Measurements from ENCODE around the gene EFNA5.
"Not testable (repeated sequence)": the region's sequence is repeated elsewhere in the genome, so short reads cannot be mapped to it uniquely, and the experiment has no call there.

EFNA5 gene

GRCh38 chr5:107501965-107502675 lies 168.6 kb downstream of the EFNA5 start:
- no peak for DNase-seq (ENCODE audit: low read depth, low spot score)
- Histone ChIP-seq H3K27me3 (ENCODE audit: insufficient read depth, insufficient read length) (no peaks in the 10 kb centered on the region), H3K4me1 (ENCODE audit: insufficient read depth, insufficient read length) (peaks cover 2% of the 10 kb centered on the region), H3K36me3 (ENCODE audit: insufficient read depth, insufficient read length, low read length) (no peaks in the 10 kb centered on the region), H3K4me3 (ENCODE audit: insufficient read length, low read depth) (no peak overlapping the region), H3K9me3 (ENCODE audit: insufficient read depth, low read length) (no peaks in the 10 kb centered on the region), H3K9ac (ENCODE audit: insufficient read length, low read depth) (no peak overlapping the region)
- TF ChIP-seq ZNF274 (IDR thresholded peaks at IDR 0.05; ENCODE audit: low read depth, low read length), result no peak
- no peak for TF ChIP-seq YY1 (IDR thresholded peaks at IDR 0.05; ENCODE audit: insufficient read depth, insufficient read length)
- no peak for TF ChIP-seq SUZ12 (IDR thresholded peaks at IDR 0.05; ENCODE audit: extremely low read depth, insufficient read depth, insufficient read length)

GRCh38 chr5:107500840-107501239 lies 169.9 kb downstream of the EFNA5 start:
- H3K27me3 ChIP-seq (ENCODE audit: insufficient read depth, insufficient read length), result no peaks in the 10 kb centered on the region
- no peak overlapping the region for H3K9ac ChIP-seq (ENCODE audit: insufficient read length, low read depth)
- no peaks in the 10 kb centered on the region for H3K9me3 ChIP-seq (ENCODE audit: insufficient read depth, low read length)
- DNase-seq (ENCODE audit: low read depth, low spot score), result no peak
- TF ChIP-seq YY1 (IDR thresholded peaks at IDR 0.05; ENCODE audit: insufficient read depth, insufficient read length) (no peak), ZNF274 (IDR thresholded peaks at IDR 0.05; ENCODE audit: low read depth, low read length) (no peak), SUZ12 (IDR thresholded peaks at IDR 0.05; ENCODE audit: extremely low read depth, insufficient read depth, insufficient read length) (no peak)
- H3K4me3 ChIP-seq (ENCODE audit: insufficient read length, low read depth), result no peak overlapping the region
- H3K4me1 ChIP-seq (ENCODE audit: insufficient read depth, insufficient read length), result peaks cover 2% of the 10 kb centered on the region
- no peaks in the 10 kb centered on the region for H3K36me3 ChIP-seq (ENCODE audit: insufficient read depth, insufficient read length, low read length)

GRCh38 chr5:107500347-107500746 lies 170.4 kb downstream of the EFNA5 start:
- Histone ChIP-seq H3K9me3 (ENCODE audit: insufficient read depth, low read length) (no peaks in the 10 kb centered on the region), H3K4me3 (ENCODE audit: insufficient read length, low read depth) (no peak overlapping the region), H3K36me3 (ENCODE audit: insufficient read depth, insufficient read length, low read length) (no peaks in the 10 kb centered on the region), H3K9ac (ENCODE audit: insufficient read length, low read depth) (no peak overlapping the region), H3K4me1 (ENCODE audit: insufficient read depth, insufficient read length) (peaks cover 2% of the 10 kb centered on the region), H3K27me3 (ENCODE audit: insufficient read depth, insufficient read length) (no peaks in the 10 kb centered on the region)
- TF ChIP-seq YY1 (IDR thresholded peaks at IDR 0.05; ENCODE audit: insufficient read depth, insufficient read length) (no peak), ZNF274 (IDR thresholded peaks at IDR 0.05; ENCODE audit: low read depth, low read length) (no peak), SUZ12 (IDR thresholded peaks at IDR 0.05; ENCODE audit: extremely low read depth, insufficient read depth, insufficient read length) (no peak)
- DNase-seq (ENCODE audit: low read depth, low spot score), result no peak

GRCh38 chr5:107499776-107500175 lies 171.0 kb downstream of the EFNA5 start:
- no peak for TF ChIP-seq SUZ12 (IDR thresholded peaks at IDR 0.05; ENCODE audit: extremely low read depth, insufficient read depth, insufficient read length)
- TF ChIP-seq YY1 (IDR thresholded peaks at IDR 0.05; ENCODE audit: insufficient read depth, insufficient read length), result no peak
- no peak for TF ChIP-seq ZNF274 (IDR thresholded peaks at IDR 0.05; ENCODE audit: low read depth, low read length)
- H3K9ac ChIP-seq (ENCODE audit: insufficient read length, low read depth), result no peak overlapping the region
- H3K36me3 ChIP-seq (ENCODE audit: insufficient read depth, insufficient read length, low read length), result no peaks in the 10 kb centered on the region
- no peaks in the 10 kb centered on the region for H3K27me3 ChIP-seq (ENCODE audit: insufficient read depth, insufficient read length)
- H3K9me3 ChIP-seq (ENCODE audit: insufficient read depth, low read length), result no peaks in the 10 kb centered on the region
- DNase-seq (ENCODE audit: low read depth, low spot score), result no peak
- no peak overlapping the region for H3K4me3 ChIP-seq (ENCODE audit: insufficient read length, low read depth)
- H3K4me1 ChIP-seq (ENCODE audit: insufficient read depth, insufficient read length), result peaks cover 2% of the 10 kb centered on the region

GRCh38 chr5:107499237-107499636 lies 171.5 kb downstream of the EFNA5 start:
- no peak for TF ChIP-seq SUZ12 (IDR thresholded peaks at IDR 0.05; ENCODE audit: extremely low read depth, insufficient read depth, insufficient read length)
- no peak for TF ChIP-seq ZNF274 (IDR thresholded peaks at IDR 0.05; ENCODE audit: low read depth, low read length)
- TF ChIP-seq YY1 (IDR thresholded peaks at IDR 0.05; ENCODE audit: insufficient read depth, insufficient read length), result no peak
- Histone ChIP-seq H3K9me3 (ENCODE audit: insufficient read depth, low read length) (no peaks in the 10 kb centered on the region), H3K4me1 (ENCODE audit: insufficient read depth, insufficient read length) (peaks cover 2% of the 10 kb centered on the region), H3K27me3 (ENCODE audit: insufficient read depth, insufficient read length) (no peaks in the 10 kb centered on the region), H3K36me3 (ENCODE audit: insufficient read depth, insufficient read length, low read length) (no peaks in the 10 kb centered on the region), H3K4me3 (ENCODE audit: insufficient read length, low read depth) (no peak overlapping the region), H3K9ac (ENCODE audit: insufficient read length, low read depth) (no peak overlapping the region)
- DNase-seq (ENCODE audit: low read depth, low spot score), result no peak

- no peaks in the 10 kb centered on the region for H3K27me3 ChIP-seq (ENCODE audit: insufficient read depth, insufficient read length)
Measured at GRCh38 chr5:107496466-107496865, 174.3 kb downstream of the EFNA5 start.

GRCh38 chr5:107494129-107494528 lies 176.6 kb downstream of the EFNA5 start:
- H3K4me1 ChIP-seq (ENCODE audit: insufficient read depth, insufficient read length); DNase-seq (ENCODE audit: low read depth, low spot score); H3K9me3 ChIP-seq (ENCODE audit: insufficient read depth, low read length); H3K9ac ChIP-seq (ENCODE audit: insufficient read length, low read depth); H3K36me3 ChIP-seq (ENCODE audit: insufficient read depth, insufficient read length, low read length); H3K4me3 ChIP-seq (ENCODE audit: insufficient read length, low read depth); H3K27me3 ChIP-seq (ENCODE audit: insufficient read depth, insufficient read length): not testable (repeated sequence)

More at GRCh38 chr5:107496466-107496865, 174.3 kb downstream of the EFNA5 start:
- H3K4me1 ChIP-seq (ENCODE audit: insufficient read depth, insufficient read length), result peaks cover 2% of the 10 kb centered on the region
- H3K4me3 ChIP-seq (ENCODE audit: insufficient read length, low read depth), result no peak overlapping the region
- no peaks in the 10 kb centered on the region for H3K36me3 ChIP-seq (ENCODE audit: insufficient read depth, insufficient read length, low read length)
- H3K9ac ChIP-seq (ENCODE audit: insufficient read length, low read depth), result no peak overlapping the region
- no peaks in the 10 kb centered on the region for H3K9me3 ChIP-seq (ENCODE audit: insufficient read depth, low read length)
- TF ChIP-seq ZNF274 (IDR thresholded peaks at IDR 0.05; ENCODE audit: low read depth, low read length), result no peak
- TF ChIP-seq SUZ12 (IDR thresholded peaks at IDR 0.05; ENCODE audit: extremely low read depth, insufficient read depth, insufficient read length), result no peak
- TF ChIP-seq YY1 (IDR thresholded peaks at IDR 0.05; ENCODE audit: insufficient read depth, insufficient read length), result no peak
- no peak for DNase-seq (ENCODE audit: low read depth, low spot score)

Measured in NT2/D1 (cell line).